ENCODE data around the gene SNRPD3.

SNRPD3 gene

GRCh38 chr22:24576778-24577177 lies 21.0 kb downstream of the SNRPD3 start:
- no peak for DNase-seq

DNA sequence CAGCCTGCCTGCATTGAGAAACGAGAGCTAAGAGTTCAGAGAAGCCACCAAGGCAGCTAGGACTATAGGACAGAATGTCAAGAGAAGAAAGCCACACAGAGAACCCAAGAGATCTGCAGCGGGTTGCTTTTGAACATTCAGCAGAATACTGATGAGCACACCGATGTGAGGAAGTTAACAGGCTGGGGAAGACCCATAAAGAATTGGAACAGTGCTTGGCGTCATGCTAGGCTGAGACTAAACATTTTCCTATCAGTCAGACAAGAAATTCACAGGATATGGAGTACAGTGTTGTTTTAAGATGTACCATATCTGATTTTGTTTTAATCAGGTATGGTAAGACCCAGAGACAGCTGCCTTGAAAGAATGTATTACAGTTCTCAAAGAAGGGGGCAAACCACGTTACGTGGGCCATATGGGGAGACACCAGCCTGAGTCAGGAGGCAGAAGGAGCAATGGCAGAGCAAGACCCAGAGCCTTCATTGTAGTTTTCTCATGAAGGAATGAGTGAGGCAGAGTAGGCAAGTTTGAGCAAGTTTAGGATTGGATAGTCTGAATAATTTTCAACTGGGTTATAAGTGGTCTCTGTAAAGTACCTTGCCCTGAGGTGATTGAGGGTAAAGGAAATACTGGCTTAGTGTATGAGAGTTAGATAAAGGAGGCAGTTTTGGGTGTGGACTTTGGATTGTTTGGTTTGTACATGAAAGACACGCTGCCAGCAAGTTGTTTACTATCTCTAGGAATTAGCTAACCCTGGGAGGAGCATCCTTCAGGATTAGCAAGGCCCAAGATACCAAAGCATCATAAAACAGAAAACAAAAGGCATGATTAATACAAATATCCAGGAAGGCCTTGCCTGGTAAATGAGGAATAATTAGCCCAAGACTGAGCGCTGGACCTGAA lies 22.8 kb downstream of the SNRPD3 start:
- no peak for DNase-seq

- DNase-seq = no peak
Measured at GRCh38 chr22:24579258-24579601, 23.4 kb downstream of the SNRPD3 start.

DNA sequence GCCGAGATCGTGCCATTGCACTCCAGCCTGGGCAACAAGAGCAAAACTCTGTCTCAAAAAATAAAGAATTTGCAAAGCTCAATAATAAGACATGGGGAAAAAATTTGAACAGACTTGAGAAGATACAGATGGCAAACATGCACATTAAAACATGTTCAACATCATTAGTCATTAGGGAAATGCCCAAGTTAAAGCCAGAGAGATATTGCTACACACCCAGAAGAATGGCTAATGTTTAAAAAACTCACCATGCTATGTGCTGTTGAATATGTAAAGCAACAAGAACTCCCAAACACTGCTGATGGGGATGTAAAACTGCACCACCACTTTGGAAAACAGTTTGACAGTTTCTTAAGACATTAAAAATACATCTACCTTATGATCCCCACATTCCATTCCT lies 24.5 kb downstream of the SNRPD3 start:
- no peak for DNase-seq

DNA sequence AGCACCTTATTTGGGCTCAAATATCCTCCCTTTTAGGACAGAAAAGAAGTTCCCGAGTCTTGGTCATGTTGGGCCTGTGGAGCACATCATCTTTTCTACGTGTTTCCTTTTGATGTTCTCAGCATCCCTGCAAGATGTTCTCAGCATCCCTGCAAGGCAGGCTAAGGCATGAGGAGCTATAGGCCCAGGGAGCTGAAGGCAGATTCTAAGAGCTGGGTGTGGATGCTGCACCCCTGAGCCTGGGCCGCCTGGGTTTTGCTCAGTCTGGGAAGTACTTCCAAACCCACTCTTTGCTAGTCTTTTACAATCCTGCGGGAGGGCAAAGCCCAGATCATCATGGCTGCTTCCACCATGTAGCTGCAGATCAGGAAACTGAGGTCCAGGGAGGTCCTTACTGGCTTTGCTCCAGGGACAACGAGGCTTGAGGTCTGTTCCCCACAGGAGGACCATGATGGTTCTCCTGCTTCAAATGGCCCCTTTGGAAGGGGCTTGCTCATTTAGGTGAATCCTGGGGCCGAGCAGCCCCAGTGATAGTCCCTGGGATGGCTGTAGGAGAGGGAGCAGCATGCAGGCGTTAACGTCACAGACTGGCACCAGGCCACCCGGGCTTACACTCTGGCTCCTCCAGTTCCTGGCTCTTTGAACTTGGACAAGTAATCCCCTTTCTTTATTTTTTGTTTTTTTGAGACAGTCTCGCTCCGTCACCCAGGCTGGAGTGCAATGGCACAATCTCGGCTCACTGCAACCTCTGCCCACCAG lies 26.4 kb downstream of the SNRPD3 start:
- no peak for DNase-seq

DNA sequence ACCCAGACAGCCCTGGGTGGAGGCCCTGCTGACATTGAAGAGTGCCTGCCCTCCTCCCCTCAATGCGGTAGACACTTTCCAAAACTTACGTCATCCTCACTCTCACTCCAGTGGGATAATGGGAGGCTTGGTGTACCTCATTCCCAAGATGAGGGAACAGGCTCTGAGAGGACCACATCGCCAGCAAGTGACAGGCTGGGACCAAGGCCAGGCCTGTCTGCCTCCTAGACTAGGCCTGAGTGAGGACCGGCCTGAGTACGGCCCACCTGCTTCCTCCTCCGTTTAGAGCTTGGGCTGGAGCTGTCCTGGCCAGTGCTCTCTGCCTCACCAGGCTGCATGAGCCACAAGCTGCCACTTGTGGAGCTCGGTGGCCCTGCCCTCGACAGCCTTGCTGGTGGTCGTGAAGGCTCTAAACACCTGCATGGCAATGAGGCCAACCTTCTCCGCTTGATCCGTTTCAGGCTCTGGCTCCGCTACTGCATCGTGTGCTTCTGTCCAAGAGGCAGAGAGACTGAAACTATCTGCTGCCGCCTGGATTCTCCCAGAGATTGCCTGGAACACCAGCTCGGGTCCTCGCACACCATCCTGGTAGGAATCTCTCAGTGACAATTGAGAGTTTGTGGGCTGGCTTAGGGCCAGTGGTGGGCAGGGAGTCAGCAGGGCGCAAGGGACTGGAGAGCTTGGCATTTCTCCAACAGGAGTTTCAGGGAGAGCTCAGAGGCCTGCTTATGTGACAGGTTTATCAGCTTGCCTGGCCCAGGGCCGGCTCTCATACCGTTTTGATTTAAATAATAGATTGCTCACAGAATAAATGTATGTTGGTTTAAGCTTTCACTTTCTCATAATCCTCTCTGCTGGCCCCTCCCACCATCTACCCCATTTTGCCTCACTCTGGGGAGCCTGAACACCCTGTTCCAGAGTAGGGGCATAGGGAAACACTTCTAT lies 27.7 kb downstream of the SNRPD3 start:
- DNase-seq = no peak

DNA sequence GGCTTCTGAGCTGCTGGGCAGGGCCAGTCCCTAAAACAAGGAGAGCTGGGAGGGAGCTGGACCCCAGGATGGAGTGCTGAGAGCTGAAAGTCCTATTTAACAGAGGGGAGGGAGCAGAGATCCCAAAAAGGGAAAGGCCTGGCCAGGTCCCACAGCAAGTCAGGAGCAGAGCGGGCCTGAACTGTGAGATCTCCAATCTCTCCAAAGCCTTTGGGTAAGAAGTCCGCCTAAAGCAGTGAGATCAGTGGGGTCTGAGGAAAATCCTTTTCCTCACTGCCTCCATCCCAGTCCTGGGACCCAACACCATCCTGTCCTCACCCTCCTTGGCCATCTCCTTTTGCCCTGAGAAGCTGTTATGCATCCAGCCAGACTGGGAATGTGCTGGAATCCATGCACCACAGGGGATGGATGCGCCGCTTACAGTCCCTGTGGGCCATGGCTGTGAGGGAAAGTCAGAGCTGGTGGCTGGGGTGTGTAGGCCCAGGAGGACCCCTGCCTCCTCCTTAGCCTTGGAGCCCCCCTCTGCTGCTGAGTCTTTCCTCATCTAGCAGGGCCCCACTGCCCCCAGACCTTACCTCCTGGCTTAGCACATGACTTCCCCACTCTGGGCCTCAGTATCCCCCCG lies 28.5 kb downstream of the SNRPD3 start:
- DNase-seq = no peak

DNA sequence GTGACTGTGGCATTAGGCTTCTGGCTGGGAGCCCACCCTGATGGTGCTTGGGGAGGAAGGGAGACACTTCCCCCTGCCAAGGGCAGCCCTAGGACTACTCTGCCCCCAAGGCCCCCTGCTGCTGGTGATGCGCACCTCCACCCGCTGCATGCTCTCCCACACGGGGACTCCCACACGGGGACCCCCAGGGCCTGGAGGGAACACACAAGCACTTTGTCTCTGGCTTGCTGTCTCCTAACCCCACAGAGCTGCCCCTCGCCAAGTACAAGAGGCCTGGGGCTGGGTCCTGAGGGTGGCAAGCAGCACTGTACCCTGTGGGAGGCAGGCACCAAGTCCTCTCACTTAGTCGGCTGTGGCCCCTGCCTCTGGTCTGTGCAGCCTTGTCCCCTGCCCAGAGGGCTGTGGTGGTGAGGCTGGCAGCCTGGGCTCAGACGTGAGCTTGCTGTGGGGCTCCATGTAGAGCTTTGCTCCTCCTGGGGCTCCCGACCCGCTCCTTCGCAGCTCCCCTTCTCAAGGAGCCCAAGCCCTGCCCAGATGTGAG lies 29.1 kb downstream of the SNRPD3 start:
- DNase-seq = no peak

GRCh38 chr22:24585461-24585860 lies 29.7 kb downstream of the SNRPD3 start:
- DNase-seq = no peak

- DNase-seq = no peak
Measured at GRCh38 chr22:24585927-24586546, 30.2 kb downstream of the SNRPD3 start.

GRCh38 chr22:24587251-24587650 lies 31.5 kb downstream of the SNRPD3 start:
- DNase-seq = no peak

DNA sequence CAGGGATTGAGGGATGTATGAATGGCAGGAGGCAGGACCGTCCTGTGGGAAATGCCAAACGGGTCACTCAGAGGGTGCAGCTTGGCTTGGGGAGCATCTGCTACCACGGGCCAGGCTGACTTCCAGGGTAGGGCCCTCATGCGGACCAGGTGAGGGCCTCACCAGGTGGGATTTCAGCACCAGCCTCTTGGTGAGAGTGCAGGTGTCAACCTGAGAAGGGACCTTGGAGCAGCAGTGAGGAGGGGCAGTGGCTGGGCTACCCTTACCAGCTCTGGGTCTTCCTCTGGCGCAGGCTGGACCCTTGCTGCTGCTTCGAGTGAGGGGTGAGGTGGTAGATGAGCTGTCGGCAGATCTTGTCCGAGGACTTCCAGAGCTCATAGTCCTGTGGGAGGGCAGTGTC lies 32.1 kb downstream of the SNRPD3 start:
- no peak for DNase-seq

DNA sequence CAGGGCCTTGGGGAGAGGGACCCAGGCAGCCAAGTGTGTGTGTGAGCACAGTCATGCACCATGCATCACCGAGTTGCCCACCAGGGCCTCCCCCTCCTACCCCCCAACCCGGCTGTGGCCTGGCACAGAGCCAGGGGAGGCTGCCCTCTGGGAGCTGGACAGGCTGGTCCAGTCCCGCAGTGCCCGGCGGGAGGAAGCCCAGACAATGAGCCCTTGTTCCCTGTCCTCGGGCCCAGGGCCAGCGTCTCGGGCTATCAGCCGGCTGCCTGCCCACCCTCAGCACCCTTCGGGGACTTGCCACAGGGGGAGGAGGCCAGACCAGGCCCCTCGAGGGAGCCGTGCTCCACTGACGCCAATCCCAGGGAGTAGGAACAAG lies 32.6 kb downstream of the SNRPD3 start:
- no peak for DNase-seq

GRCh38 chr22:24588757-24589481 lies 33.1 kb downstream of the SNRPD3 start:
- DNase-seq = no peak

DNA sequence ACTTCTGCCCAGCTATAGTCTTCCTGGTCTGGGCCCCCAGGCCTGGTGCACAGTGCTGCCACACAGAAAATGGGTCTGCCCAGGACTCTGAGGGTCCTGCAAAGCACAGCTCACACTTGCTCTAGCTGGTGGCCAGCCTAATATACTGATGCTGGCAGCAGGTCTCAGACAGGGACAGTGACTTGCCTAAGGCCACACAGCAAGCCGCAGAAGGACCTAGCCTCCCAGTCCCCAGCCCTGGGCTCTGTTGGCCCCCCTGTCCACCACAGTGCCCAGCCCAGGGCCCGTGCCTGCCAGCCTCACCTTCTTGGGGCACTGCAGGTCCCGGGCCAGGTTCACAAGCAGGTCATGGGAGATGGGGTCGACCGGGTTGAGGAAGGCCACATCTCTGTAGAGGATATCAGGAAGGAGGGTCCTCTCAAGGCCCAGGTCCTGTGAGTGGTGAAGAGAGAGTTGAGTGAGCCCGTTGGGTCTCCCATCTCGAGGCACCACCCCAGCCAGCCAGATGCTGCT lies 33.8 kb downstream of the SNRPD3 start:
- no peak for DNase-seq

- DNase-seq = no peak
Measured at GRCh38 chr22:24590596-24591173, 34.9 kb downstream of the SNRPD3 start.

DNA sequence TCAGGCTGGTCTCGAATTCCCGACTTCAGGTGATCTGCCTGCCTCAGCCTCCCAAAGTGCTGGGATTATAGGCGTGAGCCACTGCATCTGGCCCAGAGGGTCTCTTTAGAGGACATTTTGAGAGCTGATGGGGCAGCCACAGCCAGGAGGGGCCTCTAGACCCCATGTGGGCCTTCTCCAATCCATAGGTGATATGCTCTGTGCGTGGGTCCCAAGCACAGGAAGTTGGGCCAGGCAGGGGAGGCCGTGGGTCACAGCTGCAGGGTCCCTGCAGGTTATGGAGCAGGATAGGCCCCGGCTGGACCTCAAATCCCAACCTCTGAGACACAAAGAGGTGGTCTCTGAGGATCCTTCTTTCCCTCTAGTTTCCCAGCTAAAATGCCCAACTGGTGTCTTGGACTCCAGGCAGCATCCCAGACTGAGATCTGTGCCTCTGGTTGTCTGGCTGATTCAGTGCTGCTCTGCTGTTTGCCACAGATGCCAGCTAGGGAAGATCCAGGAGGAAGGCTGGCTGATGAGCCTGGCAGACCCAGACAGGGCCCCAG lies 35.6 kb downstream of the SNRPD3 start:
- no peak for DNase-seq

DNA sequence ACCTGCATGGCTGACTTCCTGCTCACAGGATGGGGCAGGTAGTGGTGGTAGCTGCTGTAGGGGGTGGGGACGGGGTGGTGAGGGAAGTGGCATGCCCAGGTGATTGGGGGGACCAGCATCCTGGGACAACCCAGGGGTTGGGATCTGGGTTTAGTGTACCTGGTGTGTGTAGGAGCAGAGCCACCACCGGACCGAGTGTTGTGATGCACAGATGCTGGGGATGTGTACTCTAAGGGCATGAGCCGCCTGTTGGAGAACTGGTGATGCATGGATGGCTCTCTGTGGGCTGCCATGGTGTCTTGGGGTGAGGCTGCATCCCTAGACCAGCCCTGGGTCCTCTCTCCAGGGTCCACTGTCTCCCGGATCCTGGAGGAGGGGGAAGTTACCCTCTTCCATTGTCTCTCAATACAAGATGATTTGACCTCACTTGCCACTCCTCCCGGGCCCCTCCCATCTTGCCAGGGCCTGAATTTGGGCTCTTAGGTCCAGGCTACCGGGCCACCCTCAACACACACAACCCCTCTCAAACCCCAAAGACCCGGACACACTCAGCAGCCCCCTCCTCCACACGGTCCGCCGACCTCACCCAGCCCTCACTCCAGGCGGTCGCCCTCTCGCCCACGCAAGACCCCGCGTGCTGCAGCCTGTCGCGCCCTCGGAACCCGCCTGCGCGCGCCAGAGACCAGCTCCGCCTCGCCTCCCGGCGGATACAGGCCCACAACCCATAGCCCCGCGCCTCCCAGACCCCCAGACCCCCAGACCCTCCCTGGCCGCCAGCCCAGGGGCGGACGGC lies 36.5 kb downstream of the SNRPD3 start:
- peak; percentile 56 for DNase-seq

- DNase-seq = peak; percentile 93
Measured at GRCh38 chr22:24592851-24593558, 37.2 kb downstream of the SNRPD3 start, which contains the start of gene LRRC75B. LRRC75B (minus strand) TSS chr22:24593073; CDS start chr22:24593039, 34 bp downstream.
